ACC112 (cell line): Measurements from ENCODE around the gene CCDC154.
"Not testable (repeated sequence)": the region's sequence is repeated elsewhere in the genome, so short reads cannot be mapped to it uniquely, and the experiment has no call there.

Source experiments
- H2AFZ ChIP-seq: fragments of 200-600 bp; sonication (generic); one replicate; pipeline ENCODE4 v1.6.0; 2017; ENCODE audit warnings: antibody characterized with exemption, low read length; ENCODE audit not compliant: unreplicated experiment
- H3K27ac ChIP-seq: fragments of 200-600 bp; sonication (generic); 2 replicates; pipeline ENCODE4 v1.5.1; 2014; ENCODE audit warnings: low read depth, mild to moderate bottlenecking, antibody characterized with exemption, low read length, moderate library complexity
- H3K27me3 ChIP-seq: fragments of 200-600 bp; sonication (generic); 2 replicates; pipeline ENCODE4 v1.6.1; 2014; ENCODE audit warnings: mild to moderate bottlenecking, antibody characterized with exemption, low read length, moderate library complexity, mixed read lengths; ENCODE audit not compliant: insufficient read depth
- H3K36me3 ChIP-seq: fragments of 200-600 bp; sonication (generic); 2 replicates; pipeline ENCODE4 v1.6.1; 2016; ENCODE audit warnings: mild to moderate bottlenecking, antibody characterized with exemption, low read length, moderate library complexity, mixed read lengths; ENCODE audit not compliant: insufficient read depth
- H3K4me1 ChIP-seq: fragments of 200-600 bp; sonication (generic); one replicate; pipeline ENCODE4 v1.6.1; 2016; ENCODE audit warnings: low read length, mixed read lengths; ENCODE audit not compliant: insufficient read depth, unreplicated experiment, control insufficient read depth
- H3K4me3 ChIP-seq: fragments of 200-600 bp; sonication (generic); 2 replicates; pipeline ENCODE4 v1.5.1; 2014; ENCODE audit warnings: mild to moderate bottlenecking, low read depth, low read length
- H3K79me2 ChIP-seq: fragments of 200-600 bp; sonication (generic); one replicate; pipeline ENCODE4 v1.6.0; 2016; ENCODE audit warnings: low read length; ENCODE audit not compliant: control insufficient read depth, unreplicated experiment, insufficient read depth

The CCDC154 gene

DNA sequence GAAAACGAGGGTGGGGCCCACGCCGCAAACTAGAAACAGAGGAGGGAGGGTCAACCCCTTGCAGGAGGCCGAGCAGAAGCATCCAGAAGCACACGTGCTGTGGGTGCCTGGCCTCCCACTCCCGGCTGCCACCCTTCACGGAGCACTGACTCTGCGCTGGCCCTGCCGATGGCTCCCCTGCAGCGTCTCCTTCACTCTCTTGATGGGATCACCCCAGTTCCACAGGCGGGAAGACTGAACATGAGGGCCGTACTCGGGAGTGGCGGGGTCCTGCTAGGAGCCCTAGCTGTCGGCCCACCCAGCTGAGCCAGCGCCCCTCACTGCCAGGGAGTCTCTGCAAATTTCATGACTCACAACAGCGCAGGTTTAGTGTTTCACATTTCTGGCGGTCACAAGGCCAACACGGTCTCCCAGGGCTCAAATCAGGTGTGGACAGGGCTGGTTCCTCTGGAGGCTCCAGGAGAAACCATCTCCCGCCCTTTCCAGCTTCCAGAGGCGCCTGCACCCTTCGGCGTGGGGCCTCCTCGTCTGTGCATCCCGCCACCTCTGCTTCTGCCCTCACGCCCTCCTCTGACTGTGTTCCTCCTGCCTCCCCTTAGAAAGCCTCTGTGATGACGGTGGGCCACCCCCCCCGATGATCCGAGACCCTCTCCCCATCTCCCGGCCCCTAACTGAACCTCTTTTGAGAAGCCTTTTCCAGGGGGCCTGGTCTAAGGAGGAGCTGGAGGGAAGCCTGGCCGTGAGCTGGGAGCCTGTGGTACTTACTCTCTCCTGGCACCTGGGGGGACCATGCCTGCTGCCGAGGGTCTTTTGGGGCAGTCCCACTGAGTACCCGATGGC, 42.4 kb upstream of the CCDC154 start:
- Histone ChIP-seq H3K36me3 (no peaks in the 10 kb centered on the region), H3K27ac (no peak overlapping the region)

DNA sequence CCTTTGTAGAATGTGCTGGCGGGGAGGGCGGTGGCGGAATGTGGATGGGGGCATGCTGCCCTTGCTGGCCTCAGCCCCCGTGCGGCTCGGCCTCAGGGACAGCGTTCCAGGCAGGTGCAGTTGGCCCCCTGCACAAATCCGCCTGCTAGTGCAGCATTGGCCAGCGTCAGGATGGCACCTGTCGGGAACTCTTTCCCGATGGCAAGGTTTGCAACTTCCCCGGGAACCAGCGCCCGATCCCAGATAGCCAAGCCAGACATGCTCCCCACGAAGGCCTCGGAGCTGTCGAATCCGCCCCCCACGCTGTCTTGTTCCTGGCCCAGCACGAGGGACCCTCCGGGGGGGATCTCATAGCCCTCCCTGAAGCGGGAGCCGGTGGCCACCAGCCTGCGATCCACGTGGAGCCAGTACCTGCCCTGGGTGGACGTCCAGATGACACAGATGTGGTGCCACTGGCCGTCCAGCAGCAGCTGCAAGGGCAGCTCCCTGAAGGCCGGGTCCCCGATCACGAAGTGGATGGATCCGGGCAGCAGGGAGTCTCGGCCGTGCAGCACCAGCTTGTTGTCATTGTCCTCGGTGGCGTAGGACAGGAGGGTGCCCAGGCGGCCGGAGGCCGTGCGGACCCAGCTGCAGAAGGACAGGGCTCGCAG, 41.6 kb upstream of the CCDC154 start:
- no peaks in the 10 kb centered on the region for H3K4me1 ChIP-seq
- no peaks in the 10 kb centered on the region for H3K79me2 ChIP-seq
- no peak overlapping the region for H3K4me3 ChIP-seq
- no peak overlapping the region for H3K27ac ChIP-seq
- H3K27me3 ChIP-seq: no peaks in the 10 kb centered on the region
- H2AFZ ChIP-seq: no peak overlapping the region
- H3K36me3 ChIP-seq: no peaks in the 10 kb centered on the region

More for the DNA sequence above, 42.4 kb upstream of the CCDC154 start:
- no peaks in the 10 kb centered on the region for H3K79me2 ChIP-seq
- H3K4me3 ChIP-seq: no peak overlapping the region
- H2AFZ ChIP-seq: no peak overlapping the region
- no peaks in the 10 kb centered on the region for H3K4me1 ChIP-seq
- no peaks in the 10 kb centered on the region for H3K27me3 ChIP-seq

DNA sequence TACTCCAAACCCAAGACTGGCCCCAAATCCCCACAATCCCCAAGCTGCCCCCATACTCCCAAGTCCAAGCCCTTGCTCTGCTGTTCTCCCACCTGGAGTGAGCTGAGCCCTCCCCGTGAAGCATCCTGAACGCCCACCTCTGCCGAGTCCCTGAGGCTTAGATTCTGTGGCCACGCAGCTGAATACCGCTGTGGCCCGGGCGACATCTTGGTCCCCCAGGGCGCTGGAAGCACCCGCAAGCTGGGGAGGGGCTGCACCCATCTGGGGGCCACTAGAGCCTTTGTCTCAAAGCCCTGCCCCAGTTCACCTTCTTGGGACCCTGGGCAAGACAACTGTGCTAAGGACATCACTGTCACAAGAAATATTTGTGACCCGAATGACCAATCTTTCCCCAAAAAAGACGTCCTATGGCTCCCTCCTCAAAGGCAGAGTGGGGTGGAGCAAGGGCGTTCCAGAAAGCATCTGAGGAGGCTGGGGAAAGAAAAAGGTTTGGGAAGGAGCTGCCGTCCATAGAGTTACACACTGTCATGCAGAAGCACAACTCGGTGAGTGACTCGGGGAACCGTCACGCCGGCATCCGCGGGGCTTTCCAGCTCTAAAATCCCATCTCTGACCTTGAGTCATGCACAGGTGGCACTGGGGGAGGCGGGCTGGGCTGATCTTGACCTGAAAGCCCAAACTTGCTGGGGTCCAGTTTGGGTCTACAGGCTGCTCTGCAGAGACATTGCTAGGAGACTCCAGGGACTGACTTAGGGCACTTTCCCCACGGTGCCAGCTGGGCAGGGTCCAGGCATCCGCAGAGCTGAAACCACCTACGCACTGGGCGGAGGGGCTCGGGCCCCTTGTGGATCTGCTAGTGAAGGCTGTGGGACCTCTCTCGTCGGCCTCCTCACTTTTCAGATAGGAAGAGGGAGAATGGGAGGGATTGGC, 37.8 kb upstream of the CCDC154 start:
- Histone ChIP-seq H3K36me3 (no peaks in the 10 kb centered on the region), H3K4me3 (no peak overlapping the region), H3K27ac (no peak overlapping the region), H3K79me2 (no peaks in the 10 kb centered on the region), H3K27me3 (no peaks in the 10 kb centered on the region), H3K4me1 (no peaks in the 10 kb centered on the region), H2AFZ (no peak overlapping the region)

DNA sequence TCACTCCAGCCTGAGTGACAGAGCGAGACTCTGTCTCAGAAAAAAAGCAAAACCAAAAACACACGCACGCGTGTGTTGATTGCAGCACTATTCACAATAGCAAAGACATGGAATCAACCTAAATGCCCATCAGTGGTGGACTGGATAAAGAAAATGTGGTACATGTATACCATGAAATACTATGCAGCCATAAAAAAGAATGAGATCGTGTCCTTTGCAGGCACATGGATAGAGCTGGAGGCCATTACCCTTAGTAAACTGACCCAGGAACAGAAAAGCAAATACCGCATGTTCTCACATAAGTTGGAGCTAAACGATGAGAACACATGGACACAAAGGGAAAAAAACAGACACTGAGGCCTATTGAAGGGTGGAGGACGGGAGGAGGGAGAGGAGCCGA, 34.6 kb upstream of the CCDC154 start:
- not testable (repeated sequence) for H3K4me1 ChIP-seq, H3K27ac ChIP-seq, H3K27me3 ChIP-seq, H3K36me3 ChIP-seq, H3K4me3 ChIP-seq, H2AFZ ChIP-seq
- peaks cover 15% of the 10 kb centered on the region for H3K79me2 ChIP-seq

DNA sequence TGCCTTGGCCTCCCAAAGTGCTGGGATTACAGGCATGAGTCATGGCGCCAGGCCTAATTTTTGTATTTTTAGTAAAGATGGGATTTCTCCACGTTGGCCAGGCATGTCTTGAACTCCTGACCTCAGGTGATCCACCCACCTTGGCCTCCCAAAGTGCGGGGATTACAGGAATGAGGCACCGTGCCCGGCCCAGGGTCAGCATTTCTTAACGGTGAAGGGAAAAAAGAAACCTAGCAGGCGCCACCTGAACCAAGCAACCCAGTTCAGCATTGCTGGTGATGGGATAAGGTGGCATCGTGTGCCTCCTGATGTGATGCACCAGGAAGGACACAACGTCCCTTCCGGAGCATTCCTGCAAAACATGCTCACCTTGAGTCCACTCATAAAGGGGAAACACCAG, 32.7 kb upstream of the CCDC154 start:
- Histone ChIP-seq H3K27me3 (no peaks in the 10 kb centered on the region), H3K79me2 (peaks cover 33% of the 10 kb centered on the region), H2AFZ (no peak overlapping the region), H3K36me3 (no peaks in the 10 kb centered on the region), H3K4me1 (peaks cover 8% of the 10 kb centered on the region), H3K27ac (no peak overlapping the region), H3K4me3 (no peak overlapping the region)

DNA sequence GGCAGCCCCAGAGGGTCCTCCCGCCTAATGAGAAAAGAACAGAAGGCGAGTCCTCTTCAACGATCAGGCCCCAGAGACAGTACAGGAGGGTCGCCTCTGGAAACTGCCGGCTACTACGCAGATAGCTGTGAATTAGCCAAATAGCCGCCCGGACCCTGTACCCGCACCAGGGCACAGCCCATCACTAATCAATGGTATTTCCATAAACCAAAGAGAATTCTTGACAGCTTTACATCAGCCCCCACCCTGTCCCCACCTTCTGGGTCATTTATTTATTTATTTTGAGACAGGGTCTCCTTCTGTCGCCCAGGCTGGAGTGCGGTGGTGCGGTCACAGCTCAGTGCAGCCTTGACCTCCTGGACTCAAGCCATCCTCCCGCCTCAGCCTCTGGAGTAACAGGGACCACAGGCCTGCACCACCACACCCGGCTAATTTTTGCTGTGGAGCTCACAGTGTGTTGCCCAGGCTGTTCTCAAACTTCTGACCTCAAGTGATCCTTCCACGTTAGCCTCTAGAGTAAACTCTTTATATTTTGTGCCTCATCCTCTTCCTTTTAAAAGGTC, 31.3 kb upstream of the CCDC154 start:
- H2AFZ ChIP-seq: peak overlapping the region; percentile 98
- no peaks in the 10 kb centered on the region for H3K36me3 ChIP-seq
- peak overlapping the region; percentile 79 for H3K27ac ChIP-seq
- H3K27me3 ChIP-seq: no peaks in the 10 kb centered on the region
- peaks cover 17% of the 10 kb centered on the region for H3K4me1 ChIP-seq
- peaks cover 47% of the 10 kb centered on the region for H3K79me2 ChIP-seq
- peak overlapping the region; percentile 90 for H3K4me3 ChIP-seq

DNA sequence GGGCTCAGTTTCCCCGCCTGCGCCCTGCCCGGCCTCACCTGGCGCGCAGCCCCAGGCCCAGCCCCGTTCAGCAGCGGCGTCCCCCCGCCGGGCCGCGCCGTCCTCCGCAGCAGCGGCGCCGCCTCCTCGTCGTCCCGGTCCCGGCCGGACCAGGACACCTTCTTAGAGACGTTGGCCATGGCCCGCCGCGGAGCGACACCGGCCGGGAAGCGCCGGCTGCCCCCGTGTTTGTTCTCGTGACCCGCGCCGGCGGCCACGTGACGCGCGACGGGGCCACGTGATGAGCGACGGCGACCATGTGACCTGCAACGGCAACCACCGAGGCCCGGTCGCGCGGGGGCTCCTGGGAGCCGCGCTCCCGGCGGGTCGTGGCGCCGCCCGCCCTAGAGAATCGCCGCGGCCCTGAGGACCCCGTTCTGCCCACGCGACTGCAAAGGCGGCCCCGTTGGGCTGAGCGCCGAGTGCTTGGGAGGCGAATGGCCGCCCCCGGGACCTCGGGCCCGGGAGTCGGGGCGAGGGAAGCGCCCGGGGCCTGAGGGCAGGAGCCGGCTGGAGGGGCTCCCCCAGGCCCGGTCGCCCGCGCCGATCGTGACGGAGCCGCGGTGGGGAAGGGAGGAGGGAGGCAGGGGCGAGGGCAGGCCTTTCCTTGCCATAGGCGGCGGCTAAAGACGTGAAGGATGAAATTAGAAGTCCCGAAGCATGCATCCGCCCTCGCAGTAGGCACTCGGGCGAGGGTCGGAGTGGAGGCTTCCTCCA, 30.6 kb upstream of the CCDC154 start, which contains the start of gene CLCN7:
TSS of gene CLCN7 (minus strand) at position 233 of the 756 bp plus-strand sequence. CDS start at position 179, 54 bp downstream.
- Histone ChIP-seq H2AFZ (peak within 1 kb of the TSS; percentile 98), H3K27me3 (no peaks in the 10 kb centered on the region), H3K27ac (peak within 1 kb of the TSS; percentile 79), H3K4me1 (peaks cover 23% of the 10 kb centered on the region), H3K36me3 (no peaks in the 10 kb centered on the region), H3K4me3 (peak within 1 kb of the TSS; percentile 90), H3K79me2 (peaks cover 54% of the 10 kb centered on the region)

DNA sequence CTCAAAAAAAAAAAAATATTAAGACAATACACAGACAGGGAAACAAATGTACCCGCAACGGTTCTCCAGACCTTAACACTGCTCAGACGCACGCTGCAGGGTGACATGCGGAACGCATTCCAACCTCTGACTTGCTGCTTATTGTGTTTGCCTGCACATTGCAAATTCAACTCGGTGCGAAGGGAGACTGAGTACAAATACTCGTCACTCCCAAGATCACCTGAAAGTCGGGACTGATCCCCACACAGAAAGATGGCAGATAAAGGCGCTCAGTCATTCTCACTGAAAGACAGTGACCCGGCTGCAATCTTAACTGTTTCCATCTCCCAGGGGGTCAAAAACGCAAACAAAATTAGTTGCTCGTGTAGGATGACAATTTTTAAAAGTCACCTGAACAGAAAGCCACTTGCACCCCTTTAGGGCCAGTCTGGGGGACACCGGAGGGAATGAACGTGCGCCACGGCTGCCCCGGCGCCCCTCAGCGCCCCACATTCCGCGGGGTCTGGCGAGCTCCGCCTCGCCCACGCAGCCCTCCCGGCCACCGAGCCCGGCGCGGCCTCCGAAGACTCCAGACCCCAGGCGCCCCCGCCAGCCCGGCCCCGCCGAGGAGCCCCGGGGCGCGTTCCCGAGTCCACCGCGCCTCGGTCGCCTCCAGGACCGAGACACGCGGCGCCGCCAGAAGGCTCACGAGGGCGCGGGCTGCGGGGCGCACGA, 29.9 kb upstream of the CCDC154 start:
- H3K79me2 ChIP-seq: peaks cover 61% of the 10 kb centered on the region
- H3K4me1 ChIP-seq: peaks cover 26% of the 10 kb centered on the region
- no peaks in the 10 kb centered on the region for H3K36me3 ChIP-seq
- no peaks in the 10 kb centered on the region for H3K27me3 ChIP-seq
- peak overlapping the region; percentile 90 for H3K4me3 ChIP-seq
- H3K27ac ChIP-seq: peak overlapping the region; percentile 79; the same call in 1 of the 2 replicates
- peak overlapping the region; percentile 30 for H2AFZ ChIP-seq

DNA sequence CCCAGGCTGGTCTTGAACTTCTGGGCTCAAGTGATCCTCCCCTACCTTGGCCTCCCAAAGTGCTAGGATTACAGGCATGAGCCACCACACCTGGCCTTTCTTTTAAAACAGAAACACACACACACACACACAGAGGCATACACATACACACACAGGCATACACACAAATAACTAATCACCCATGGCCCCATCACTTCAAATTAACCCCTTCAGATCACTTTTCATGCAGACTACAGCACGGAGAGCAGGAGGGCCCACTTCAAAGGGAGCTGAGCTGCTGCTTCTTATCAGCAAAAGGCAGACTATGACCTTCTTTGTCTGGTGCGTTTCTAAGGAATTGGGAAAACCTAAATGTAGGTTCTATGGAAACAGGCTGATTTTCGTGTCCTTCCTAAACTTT, 28.6 kb upstream of the CCDC154 start:
- Histone ChIP-seq H3K27me3 (no peaks in the 10 kb centered on the region), H3K36me3 (no peaks in the 10 kb centered on the region), H3K27ac (no peak overlapping the region), H2AFZ (no peak overlapping the region), H3K4me3 (peak overlapping the region; percentile 90), H3K4me1 (peaks cover 26% of the 10 kb centered on the region), H3K79me2 (peaks cover 69% of the 10 kb centered on the region)
